ENCODE results near the gene FOXA3.

Gene FOXA3

GRCh38 chr19:45886427-45887199 lies 22.5 kb downstream of the FOXA3 start (continued):
- TF ChIP-seq ZNF302 (tag by site-specific recombination; IDR thresholded peaks at IDR 0.05; ENCODE audit: low read depth) = no peak
- no peak for TF ChIP-seq FEZF1 (tag by site-specific recombination; IDR thresholded peaks at IDR 0.05)
- TF ChIP-seq ZNF707 (tag by site-specific recombination; IDR thresholded peaks at IDR 0.05) = no peak
- TF ChIP-seq ZNF600 (tag by site-specific recombination; IDR thresholded peaks at IDR 0.05) = no peak
- TF ChIP-seq PRDM10 (tag by site-specific recombination; IDR thresholded peaks at IDR 0.05) = peak; percentile 98
- no peak for TF ChIP-seq TRIM28 (IDR thresholded peaks at IDR 0.05; ENCODE audit: borderline replicate concordance, low read length)
- no peak for TF ChIP-seq ZNF174 (tag by site-specific recombination; IDR thresholded peaks at IDR 0.05)
- peak; percentile 78 for TF ChIP-seq SP3 (tag by site-specific recombination; IDR thresholded peaks at IDR 0.05)
- TF ChIP-seq TCF7L2 (IDR thresholded peaks at IDR 0.05; ENCODE audit: borderline replicate concordance, low read depth, low read length) = no peak
- no peak for TF ChIP-seq ZNF510 (tag by site-specific recombination; IDR thresholded peaks at IDR 0.05; ENCODE audit: insufficient replicate concordance)
- TF ChIP-seq GLIS1 (tag by site-specific recombination; IDR thresholded peaks at IDR 0.05) = peak; percentile 85
- TF ChIP-seq ZNF76 (tag by site-specific recombination; IDR thresholded peaks at IDR 0.05; ENCODE audit: borderline replicate concordance, low read depth) = peak; percentile 92
- TF ChIP-seq HOXC10 (CRISPR knock-in tag; IDR thresholded peaks at IDR 0.05) = no peak
- no peak for TF ChIP-seq ZNF48 (tag by site-specific recombination; IDR thresholded peaks at IDR 0.05)
- TF ChIP-seq ZXDB (tag by site-specific recombination; IDR thresholded peaks at IDR 0.05) = peak; percentile 83
- TF ChIP-seq RBAK (tag by site-specific recombination; IDR thresholded peaks at IDR 0.05) = no peak
- TF ChIP-seq PBX3 (CRISPR knock-in tag; IDR thresholded peaks at IDR 0.05) = 0 out of 2 replicates have a peak, but pooled peaks have one; percentile 38
- no peak for TF ChIP-seq ZNF701 (tag by site-specific recombination; IDR thresholded peaks at IDR 0.05)
- no peak for TF ChIP-seq ZNF529 (tag by site-specific recombination; IDR thresholded peaks at IDR 0.05; ENCODE audit: insufficient replicate concordance)
- TF ChIP-seq ZNF362 (tag by site-specific recombination; IDR thresholded peaks at IDR 0.05) = no peak
- TF ChIP-seq ZFP69B (tag by site-specific recombination; IDR thresholded peaks at IDR 0.05) = no peak; the same call in 1 of the 2 replicates
- TF ChIP-seq BCL6B (tag by site-specific recombination; IDR thresholded peaks at IDR 0.05) = no peak
- no peak for TF ChIP-seq ZNF354C (tag by site-specific recombination; IDR thresholded peaks at IDR 0.05; ENCODE audit: borderline replicate concordance, low read depth)
- no peak for TF ChIP-seq ZNF121 (tag by site-specific recombination; IDR thresholded peaks at IDR 0.05)
- TF ChIP-seq ZNF792 (tag by site-specific recombination; IDR thresholded peaks at IDR 0.05) = no peak
- 0 out of 2 replicates have a peak, but pooled peaks have one; percentile 21 for TF ChIP-seq KLF17 (tag by site-specific recombination; IDR thresholded peaks at IDR 0.05)
- TF ChIP-seq ZNF660 (tag by site-specific recombination; IDR thresholded peaks at IDR 0.05) = peak; percentile 61; the same call in 1 of the 2 replicates
- no peak for TF ChIP-seq MYNN (tag by site-specific recombination; IDR thresholded peaks at IDR 0.05; ENCODE audit: borderline replicate concordance)
- TF ChIP-seq PATZ1 (tag by site-specific recombination; IDR thresholded peaks at IDR 0.05) = peak; percentile 99
- TF ChIP-seq ZNF19 (tag by site-specific recombination; IDR thresholded peaks at IDR 0.05; ENCODE audit: low read depth) = no peak

All from HEK293 (cell line).